HepG2 (cell line): ENCODE data around the gene SLC25A22. TPM values are rescaled to one million over a fixed set of nuclear protein-coding genes. Genes with fewer than 3 reads are reported as not detected.

Experiments
- ARNT ChIP-seq: fragments of 450-650 bp; IDR thresholded peaks from 2 replicates; pipeline ENCODE4 v1.6.1; 2017
- BORCS8-MEF2B ChIP-seq: sonication (generic); formaldehyde crosslinking; IDR thresholded peaks from 2 replicates; pipeline ENCODE4 v1.8.0; 2022; ENCODE audit warnings: mild to moderate bottlenecking, missing genetic modification reagents
- GMEB2 ChIP-seq: IDR thresholded peaks from 2 replicates; pipeline ENCODE4 v1.6.1; 2016; ENCODE audit warnings: missing biosample characterization, missing genetic modification reagents, low read depth
- GTF3A ChIP-seq: sonication (generic); formaldehyde crosslinking; conservative IDR thresholded peaks from 2 replicates; pipeline ENCODE4 v1.4.0; 2020; ENCODE audit warnings: mild to moderate bottlenecking, missing genetic modification reagents
- HINFP ChIP-seq: sonication (generic); formaldehyde crosslinking; IDR thresholded peaks from 2 replicates; pipeline ENCODE4 v1.4.0; 2020; ENCODE audit warnings: low read depth, mild to moderate bottlenecking, missing genetic modification reagents
- HIVEP1 ChIP-seq: sonication (generic); formaldehyde crosslinking; IDR thresholded peaks from 2 replicates; pipeline ENCODE4 v1.4.0; 2020; ENCODE audit warnings: mild to moderate bottlenecking, missing genetic modification reagents
- PAX8 ChIP-seq: sonication (generic); formaldehyde crosslinking; IDR thresholded peaks from 2 replicates; pipeline ENCODE4 v1.8.0; 2022; ENCODE audit warnings: mild to moderate bottlenecking, missing genetic modification reagents, borderline replicate concordance
- RBM39 ChIP-seq: fragments of 200-400 bp; formaldehyde crosslinking; IDR thresholded peaks from one replicate; pipeline ENCODE4 v1.6.1; 2018; ENCODE audit warnings: antibody characterized with exemption, mild to moderate bottlenecking, low read depth, low read length; ENCODE audit not compliant: poor library complexity, severe bottlenecking
- REXO4 ChIP-seq: sonication (generic); formaldehyde crosslinking; IDR thresholded peaks from 2 replicates; pipeline ENCODE4 v1.8.0; 2022; ENCODE audit warnings: missing genetic modification reagents, mild to moderate bottlenecking, borderline replicate concordance
- RNF2 ChIP-seq: fragments of 450-650 bp; conservative IDR thresholded peaks from 2 replicates; pipeline ENCODE4 v1.6.1; 2016; ENCODE audit warnings: low read depth
- SALL2 ChIP-seq: sonication (generic); formaldehyde crosslinking; IDR thresholded peaks from 2 replicates; pipeline ENCODE4 v1.8.1; 2023; ENCODE audit warnings: mild to moderate bottlenecking, missing genetic modification reagents, inconsistent platforms
- THYN1 ChIP-seq: sonication (generic); formaldehyde crosslinking; IDR thresholded peaks from 2 replicates; pipeline ENCODE4 v1.8.1; 2023; ENCODE audit warnings: low read depth, mild to moderate bottlenecking, moderate library complexity, missing genetic modification reagents, borderline replicate concordance
- ZBTB34 ChIP-seq: sonication (generic); formaldehyde crosslinking; IDR thresholded peaks from 2 replicates; pipeline ENCODE4 v1.8.0; 2022; ENCODE audit warnings: mild to moderate bottlenecking, missing genetic modification reagents
- ZNF205 ChIP-seq: IDR thresholded peaks from 2 replicates; pipeline ENCODE4 v1.6.1; 2018; ENCODE audit warnings: missing biosample characterization, missing genetic modification reagents
- ZNF276 ChIP-seq: sonication (generic); formaldehyde crosslinking; IDR thresholded peaks from 2 replicates; pipeline ENCODE4 v1.4.0; 2020; ENCODE audit warnings: mild to moderate bottlenecking, low read depth, missing genetic modification reagents
- ZNF33A ChIP-seq: sonication (generic); formaldehyde crosslinking; IDR thresholded peaks from 2 replicates; pipeline ENCODE4 v1.5.1; 2020; ENCODE audit warnings: missing genetic modification reagents, mild to moderate bottlenecking, moderate library complexity, borderline replicate concordance
- ZNF432 ChIP-seq: sonication (generic); formaldehyde crosslinking; IDR thresholded peaks from 2 replicates; pipeline ENCODE4 v1.5.0; 2020; ENCODE audit warnings: missing genetic modification reagents, mild to moderate bottlenecking, borderline replicate concordance
- ZNF543 ChIP-seq: sonication (generic); formaldehyde crosslinking; IDR thresholded peaks from 2 replicates; pipeline ENCODE4 v1.4.0; 2020; ENCODE audit warnings: mild to moderate bottlenecking, missing genetic modification reagents
- ZNF724P ChIP-seq: sonication (generic); formaldehyde crosslinking; IDR thresholded peaks from 2 replicates; pipeline ENCODE4 v1.8.0; 2022; ENCODE audit warnings: missing genetic modification reagents, borderline replicate concordance
- ZSCAN21 ChIP-seq: sonication (generic); formaldehyde crosslinking; IDR thresholded peaks from 2 replicates; pipeline ENCODE4 v1.8.0; 2022; ENCODE audit warnings: mild to moderate bottlenecking, missing genetic modification reagents, moderate library complexity, borderline replicate concordance
- polyA plus RNA-seq, 8 experiments: library from polyadenylated mRNA; depleted of rRNA in 3 of 8; stranded (reverse) in 7 of 8; unstranded in 1 of 8; fragments of >200 nt; fragmentation: Illumina TruSeq in 4 of 8; extraction: Trizol in 4 of 8; gene quantifications; 2 replicates each; pipeline versions ENCODE4 v1.2.1 to v1.2.3, GENCODE V29; 2011 to 2016; ENCODE audit warnings: low read depth in 4 of 8, missing spikeins in 1 of 8, mixed read lengths in 1 of 8; ENCODE audit not compliant: insufficient read depth in 1 of 8
- total RNA-seq, 5 experiments: library from RNA; depleted of rRNA; stranded (reverse); fragments of >200 nt; fragmentation: Illumina TruSeq; extraction: Trizol; gene quantifications; 2 replicates each; pipeline ENCODE4 v1.2.3, GENCODE V29; 2016; ENCODE audit warnings: low read depth in 1 of 5

SLC25A22 gene
- total and polyA plus RNA-seq, 2 of the 13 experiments (the other 11 are each of a cell fraction or from before 2014, with no cell fraction given), result 12.4 to 19.2 TPM

GRCh38 chr11:843818-844692 is 46.0 kb upstream of the SLC25A22 start (continued):
- TF ChIP-seq ZNF276 (CRISPR knock-in tag) (peak; percentile 68; the same call in 1 of the 2 replicates), GMEB2 (CRISPR knock-in tag) (no peak), ZBTB34 (0 out of 2 replicates have a peak, but pooled peaks have one; percentile 41), SALL2 (CRISPR knock-in tag) (no peak), REXO4 (CRISPR knock-in tag) (no peak), RNF2 (0 out of 2 replicates have a peak, but pooled peaks have one; percentile 43), ZNF432 (no peak), ZNF543 (CRISPR knock-in tag) (no peak), PAX8 (CRISPR knock-in tag) (no peak), RBM39 (no peak), BORCS8-MEF2B (CRISPR knock-in tag) (peak; percentile 60; the same call in 1 of the 2 replicates), HINFP (no peak; the same call in 1 of the 2 replicates), ARNT (no peak), GTF3A (no peak), ZNF33A (CRISPR knock-in tag) (no peak), ZNF724P (CRISPR knock-in tag) (no peak), THYN1 (CRISPR knock-in tag) (no peak), ZSCAN21 (CRISPR knock-in tag) (peak; percentile 68; the same call in 1 of the 2 replicates), ZNF205 (CRISPR knock-in tag) (no peak), HIVEP1 (CRISPR knock-in tag) (peak; percentile 78; the same call in 1 of the 2 replicates)
